WTC11 (cell line): ENCODE results near the gene ERC2. TPM values are rescaled to one million over a fixed set of nuclear protein-coding genes. Genes with fewer than 3 reads are reported as not detected.

ENCODE experiments used
- ATAC-seq: fragments of 200-7000 bp; cut with Tn5 transposase; 2 replicates; pipeline ENCODE4 v1.10.0; 2021; ENCODE audit warnings: mild to moderate bottlenecking, moderate library complexity
- CTCF ChIA-PET: fragments of 300-600 bp; sonication (Branson Sonifier 250); formaldehyde crosslinking; loops from one replicate; lab custom pipeline; 2021; ENCODE audit warnings: antibody characterized with exemption; lab: Charles Lee
- POLR2A ChIA-PET: fragments of 350-600 bp; sonication (Branson Sonifier 250); formaldehyde crosslinking; loops from one replicate; lab custom pipeline; 2021; ENCODE audit warnings: antibody characterized with exemption; lab: Charles Lee
- DNase-seq: peaks from one replicate; pipeline ENCODE4 v3.0.0; 2021; ENCODE audit warnings: low spot score
- H3K27ac Mint-ChIP-seq: 2 replicates; pipeline ENCODE4 v1.8.0; 2021; ENCODE audit warnings: mixed read lengths
- H3K27me3 Mint-ChIP-seq: 2 replicates; pipeline ENCODE4 v1.8.0; 2021; ENCODE audit warnings: low read depth, mild to moderate bottlenecking, moderate library complexity, mixed read lengths
- H3K36me3 Mint-ChIP-seq: 2 replicates; pipeline ENCODE4 v1.8.0; 2021; ENCODE audit warnings: mixed read lengths
- H3K4me1 Mint-ChIP-seq: 2 replicates; pipeline ENCODE4 v1.8.0; 2022; ENCODE audit warnings: mixed read lengths
- H3K4me3 Mint-ChIP-seq: 2 replicates; pipeline ENCODE4 v1.8.0; 2021; ENCODE audit warnings: mild to moderate bottlenecking, moderate library complexity, mixed read lengths
- H3K9me3 Mint-ChIP-seq: 2 replicates; pipeline ENCODE4 v1.8.0; 2021; ENCODE audit warnings: mixed read lengths
- ATF2 ChIP-seq: sonication (generic); formaldehyde crosslinking; IDR thresholded peaks from 2 replicates; pipeline ENCODE4 v1.8.1; 2022; ENCODE audit warnings: low read depth, missing genetic modification reagents, borderline replicate concordance
- CREM ChIP-seq: sonication (generic); formaldehyde crosslinking; IDR thresholded peaks from 2 replicates; pipeline ENCODE4 v1.8.1; 2022; ENCODE audit warnings: mild to moderate bottlenecking, missing genetic modification reagents, moderate library complexity
- E2F4 ChIP-seq: sonication (generic); formaldehyde crosslinking; IDR thresholded peaks from 2 replicates; pipeline ENCODE4 v1.8.1; 2022; ENCODE audit warnings: low read depth, mild to moderate bottlenecking, moderate library complexity, missing genetic modification reagents, borderline replicate concordance
- E2F5 ChIP-seq: sonication (generic); formaldehyde crosslinking; IDR thresholded peaks from 2 replicates; pipeline ENCODE4 v1.8.1; 2022; ENCODE audit warnings: mild to moderate bottlenecking, moderate library complexity, missing genetic modification reagents
- EMX1 ChIP-seq: fragments of 250-450 bp; sonication (Bioruptor Pico); IDR thresholded peaks from 2 replicates; pipeline ENCODE4 v1.8.0; 2021; ENCODE audit warnings: mild to moderate bottlenecking
- FOXJ3 ChIP-seq: sonication (generic); formaldehyde crosslinking; IDR thresholded peaks from 2 replicates; pipeline ENCODE4 v1.9.0; 2021; ENCODE audit warnings: missing genetic modification reagents, mild to moderate bottlenecking, borderline replicate concordance
- FOXP1 ChIP-seq: sonication (generic); formaldehyde crosslinking; IDR thresholded peaks from 2 replicates; pipeline ENCODE4 v1.8.0; 2022; ENCODE audit warnings: missing genetic modification reagents, mild to moderate bottlenecking, moderate library complexity, borderline replicate concordance
- FOXP4 ChIP-seq: sonication (generic); formaldehyde crosslinking; IDR thresholded peaks from 2 replicates; pipeline ENCODE4 v1.8.0; 2022; ENCODE audit warnings: mild to moderate bottlenecking, missing genetic modification reagents
- JUN ChIP-seq: sonication (generic); formaldehyde crosslinking; IDR thresholded peaks from 2 replicates; pipeline ENCODE4 v1.8.0; 2023; ENCODE audit warnings: mild to moderate bottlenecking, missing genetic modification reagents
- MAX ChIP-seq: sonication (generic); formaldehyde crosslinking; IDR thresholded peaks from 2 replicates; pipeline ENCODE4 v1.8.0; 2022; ENCODE audit warnings: mild to moderate bottlenecking, missing genetic modification reagents
- MXD4 ChIP-seq: fragments of 250-450 bp; sonication (Bioruptor Pico); IDR thresholded peaks from 2 replicates; pipeline ENCODE4 v1.8.0; 2021; ENCODE audit warnings: mild to moderate bottlenecking, moderate library complexity, borderline replicate concordance
- MYBL2 ChIP-seq: sonication (generic); formaldehyde crosslinking; IDR thresholded peaks from 2 replicates; pipeline ENCODE4 v1.8.1; 2023; ENCODE audit warnings: mild to moderate bottlenecking, moderate library complexity, missing genetic modification reagents
- NFATC4 ChIP-seq: fragments of 250-450 bp; sonication (Bioruptor Pico); IDR thresholded peaks from 2 replicates; pipeline ENCODE4 v1.9.0; 2021; ENCODE audit warnings: mild to moderate bottlenecking
- NFYB ChIP-seq: sonication (generic); formaldehyde crosslinking; conservative IDR thresholded peaks from 2 replicates; pipeline ENCODE4 v1.8.0; 2022; ENCODE audit warnings: low read depth, missing genetic modification reagents
- TEAD1 ChIP-seq: sonication (generic); formaldehyde crosslinking; IDR thresholded peaks from 2 replicates; pipeline ENCODE4 v1.8.0; 2022; ENCODE audit warnings: mild to moderate bottlenecking, missing genetic modification reagents
- ZBTB43 ChIP-seq: sonication (generic); formaldehyde crosslinking; IDR thresholded peaks from 2 replicates; pipeline ENCODE4 v1.8.1; 2023; ENCODE audit warnings: mild to moderate bottlenecking, missing genetic modification reagents
- ZNF121 ChIP-seq: sonication (generic); formaldehyde crosslinking; IDR thresholded peaks from 2 replicates; pipeline ENCODE4 v1.8.0; 2023; ENCODE audit warnings: missing genetic modification reagents
- ZNF219 ChIP-seq: sonication (generic); formaldehyde crosslinking; IDR thresholded peaks from 2 replicates; pipeline ENCODE4 v1.8.0; 2023; ENCODE audit warnings: missing genetic modification reagents, mild to moderate bottlenecking, borderline replicate concordance
- ZNF396 ChIP-seq: fragments of 250-450 bp; sonication (Bioruptor Pico); IDR thresholded peaks from 2 replicates; pipeline ENCODE4 v1.8.0; 2021; ENCODE audit warnings: mild to moderate bottlenecking, moderate library complexity, borderline replicate concordance
- ZNF416 ChIP-seq: fragments of 250-450 bp; sonication (Bioruptor Pico); IDR thresholded peaks from 2 replicates; pipeline ENCODE4 v1.9.0; 2021; ENCODE audit warnings: mild to moderate bottlenecking, inconsistent platforms
- ZNF671 ChIP-seq: fragments of 250-450 bp; sonication (Bioruptor Pico); IDR thresholded peaks from 2 replicates; pipeline ENCODE4 v1.8.0; 2021; ENCODE audit warnings: mild to moderate bottlenecking
- ZSCAN18 ChIP-seq: fragments of 250-450 bp; sonication (Bioruptor Pico); IDR thresholded peaks from 2 replicates; pipeline ENCODE4 v2.1.2; 2022; ENCODE audit warnings: mild to moderate bottlenecking, moderate library complexity
- total RNA-seq: library from RNA; stranded (reverse); gene quantifications from 3 replicates; pipeline ENCODE4 v1.2.3, GENCODE V29; 2021
- TF ChIP-seq, protein P1 (sequence below): fragments of 200-600 bp; IDR thresholded peaks from 2 replicates; pipeline ENCODE4 v1.8.0; 2022; ENCODE audit warnings: antibody characterized with exemption
- TF ChIP-seq, protein P2 (sequence below): sonication (generic); formaldehyde crosslinking; IDR thresholded peaks from 2 replicates; pipeline ENCODE4 v1.8.1; 2023; ENCODE audit warnings: mild to moderate bottlenecking, moderate library complexity, missing genetic modification reagents

Gene ERC2
- total RNA-seq, 1 experiment from 2014 or later = 23.5 TPM

GRCh38 chr3:55792742-55793141 lies 675.5 kb downstream of the ERC2 start:
- Mint-ChIP-seq H3K4me1 (peaks cover 4% of the 10 kb centered on the region; the same call in 1 of the 2 replicates), H3K27ac (no peak overlapping the region), H3K27me3 (no peaks in the 10 kb centered on the region), H3K36me3 (peaks cover under 1% of the 10 kb centered on the region; the same call in 1 of the 2 replicates), H3K4me3 (no peak overlapping the region)
- no peak for DNase-seq
- CTCF ChIA-PET = no interaction called here
- TF ChIP-seq EMX1 (CRISPR knock-in tag) (no peak), MXD4 (CRISPR knock-in tag) (no peak), ZNF121 (CRISPR knock-in tag) (no peak), ATF2 (CRISPR knock-in tag) (no peak), ZSCAN18 (no peak), FOXJ3 (CRISPR knock-in tag) (no peak), NFYB (CRISPR knock-in tag) (no peak), CREM (CRISPR knock-in tag) (no peak), E2F4 (CRISPR knock-in tag) (no peak), ZBTB43 (CRISPR knock-in tag) (no peak), NFATC4 (CRISPR knock-in tag) (no peak), JUN (CRISPR knock-in tag) (no peak), MYBL2 (CRISPR knock-in tag) (no peak), E2F5 (no peak), ZNF671 (CRISPR knock-in tag) (no peak), MAX (CRISPR knock-in tag) (no peak)
- TF ChIP-seq, protein P1, sequence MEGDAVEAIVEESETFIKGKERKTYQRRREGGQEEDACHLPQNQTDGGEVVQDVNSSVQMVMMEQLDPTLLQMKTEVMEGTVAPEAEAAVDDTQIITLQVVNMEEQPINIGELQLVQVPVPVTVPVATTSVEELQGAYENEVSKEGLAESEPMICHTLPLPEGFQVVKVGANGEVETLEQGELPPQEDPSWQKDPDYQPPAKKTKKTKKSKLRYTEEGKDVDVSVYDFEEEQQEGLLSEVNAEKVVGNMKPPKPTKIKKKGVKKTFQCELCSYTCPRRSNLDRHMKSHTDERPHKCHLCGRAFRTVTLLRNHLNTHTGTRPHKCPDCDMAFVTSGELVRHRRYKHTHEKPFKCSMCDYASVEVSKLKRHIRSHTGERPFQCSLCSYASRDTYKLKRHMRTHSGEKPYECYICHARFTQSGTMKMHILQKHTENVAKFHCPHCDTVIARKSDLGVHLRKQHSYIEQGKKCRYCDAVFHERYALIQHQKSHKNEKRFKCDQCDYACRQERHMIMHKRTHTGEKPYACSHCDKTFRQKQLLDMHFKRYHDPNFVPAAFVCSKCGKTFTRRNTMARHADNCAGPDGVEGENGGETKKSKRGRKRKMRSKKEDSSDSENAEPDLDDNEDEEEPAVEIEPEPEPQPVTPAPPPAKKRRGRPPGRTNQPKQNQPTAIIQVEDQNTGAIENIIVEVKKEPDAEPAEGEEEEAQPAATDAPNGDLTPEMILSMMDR = no peak
- TF ChIP-seq, all 79 proteins: peak for 0
- peaks cover under 1% of the 10 kb centered on the region for H3K9me3 Mint-ChIP-seq
- no peak for ATAC-seq
- POLR2A ChIA-PET = no interaction called here

- Mint-ChIP-seq H3K27me3 (no peaks in the 10 kb centered on the region), H3K4me1 (peaks cover 4% of the 10 kb centered on the region; the same call in 1 of the 2 replicates), H3K36me3 (no peaks in the 10 kb centered on the region), H3K4me3 (no peak overlapping the region), H3K9me3 (no peaks in the 10 kb centered on the region), H3K27ac (no peak overlapping the region)
- ChIA-PET POLR2A (no interaction called here), CTCF (no interaction called here)
- DNase-seq (no peak), ATAC-seq (no peak)
- no peak for TF ChIP-seq ZNF219 (CRISPR knock-in tag)
- no peak for TF ChIP-seq FOXP1 (CRISPR knock-in tag)
- no peak for TF ChIP-seq MAX (CRISPR knock-in tag)
- no peak for TF ChIP-seq ZNF121 (CRISPR knock-in tag)
- no peak for TF ChIP-seq TEAD1
- TF ChIP-seq, protein P2, sequence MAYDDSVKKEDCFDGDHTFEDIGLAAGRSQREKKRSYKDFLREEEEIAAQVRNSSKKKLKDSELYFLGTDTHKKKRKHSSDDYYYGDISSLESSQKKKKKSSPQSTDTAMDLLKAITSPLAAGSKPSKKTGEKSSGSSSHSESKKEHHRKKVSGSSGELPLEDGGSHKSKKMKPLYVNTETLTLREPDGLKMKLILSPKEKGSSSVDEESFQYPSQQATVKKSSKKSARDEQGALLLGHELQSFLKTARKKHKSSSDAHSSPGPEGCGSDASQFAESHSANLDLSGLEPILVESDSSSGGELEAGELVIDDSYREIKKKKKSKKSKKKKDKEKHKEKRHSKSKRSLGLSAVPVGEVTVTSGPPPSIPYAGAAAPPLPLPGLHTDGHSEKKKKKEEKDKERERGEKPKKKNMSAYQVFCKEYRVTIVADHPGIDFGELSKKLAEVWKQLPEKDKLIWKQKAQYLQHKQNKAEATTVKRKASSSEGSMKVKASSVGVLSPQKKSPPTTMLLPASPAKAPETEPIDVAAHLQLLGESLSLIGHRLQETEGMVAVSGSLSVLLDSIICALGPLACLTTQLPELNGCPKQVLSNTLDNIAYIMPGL = no peak
- TF ChIP-seq ZNF396 (CRISPR knock-in tag) = no peak
- TF ChIP-seq ZNF416 (CRISPR knock-in tag) = no peak
- TF ChIP-seq FOXP4 (CRISPR knock-in tag) = no peak
Observed at GRCh38 chr3:55792009-55792408, 676.3 kb downstream of the ERC2 start.
